Ascending aorta (tissue), 2 donors: ENCODE measurements around the gene SERPINB4. TPM values are rescaled to one million over a fixed set of nuclear protein-coding genes. Genes with fewer than 3 reads are reported as not detected.
"Not testable (repeated sequence)": the region's sequence is repeated elsewhere in the genome, so short reads cannot be mapped to it uniquely, and the experiment has no call there.

Source experiments
- DNase-seq, 2 donors: peaks; one replicate each; pipeline ENCODE4 v3.0.0-alpha.2; 2019; ENCODE audit warnings: low spot score in 2 of 2
- H3K27ac ChIP-seq, 2 donors: fragments of 200-600 bp; sonication (generic); one replicate each; pipeline ENCODE4 v1.5.1; 2016 to 2017; ENCODE audit warnings: mild to moderate bottlenecking in 1 of 2
- H3K27me3 ChIP-seq: fragments of 200-600 bp; sonication (generic); one replicate; pipeline ENCODE4 v1.5.1; 2017
- H3K36me3 ChIP-seq, 2 donors: fragments of 200-600 bp; sonication (generic); one replicate each; pipeline ENCODE4 v1.5.1; 2016
- H3K4me1 ChIP-seq, 2 donors: fragments of 200-600 bp; sonication (generic); one replicate each; pipeline ENCODE4 v1.5.1; 2016 to 2017; ENCODE audit warnings: mild to moderate bottlenecking in 1 of 2
- H3K4me3 ChIP-seq, 2 donors: fragments of 200-600 bp; sonication (generic); one replicate each; pipeline ENCODE4 v1.5.1; 2016 to 2017; ENCODE audit warnings: mild to moderate bottlenecking in 1 of 2
- H3K9me3 ChIP-seq, 2 donors: fragments of 200-600 bp; sonication (generic); one replicate each; pipeline ENCODE4 v1.5.1; 2016
- CTCF ChIP-seq, 3 experiments: fragments of 200-600 bp in 2 of 3; fragments of 450-650 bp in 1 of 3; sonication (generic) in 2 of 3; IDR thresholded peaks; one replicate each; pipeline ENCODE4 v1.5.1; 2016 to 2019; ENCODE audit warnings: antibody characterized with exemption in 3 of 3, mild to moderate bottlenecking in 1 of 3, moderate library complexity in 1 of 3
- intact Hi-C: fragments of 100-400 bp; cut with DNase I; formaldehyde crosslinking; loops from one replicate; pipeline ENCODE4 v1.15.1; 2023
- total RNA-seq: library from RNA; depleted of rRNA; stranded (reverse); fragments of >200 nt; gene quantifications from one replicate; pipeline ENCODE4 v1.1.0, GENCODE V29; 2016

The SERPINB4 gene
- total RNA-seq, 1 donor from 2014 or later, result not detected

DNA sequence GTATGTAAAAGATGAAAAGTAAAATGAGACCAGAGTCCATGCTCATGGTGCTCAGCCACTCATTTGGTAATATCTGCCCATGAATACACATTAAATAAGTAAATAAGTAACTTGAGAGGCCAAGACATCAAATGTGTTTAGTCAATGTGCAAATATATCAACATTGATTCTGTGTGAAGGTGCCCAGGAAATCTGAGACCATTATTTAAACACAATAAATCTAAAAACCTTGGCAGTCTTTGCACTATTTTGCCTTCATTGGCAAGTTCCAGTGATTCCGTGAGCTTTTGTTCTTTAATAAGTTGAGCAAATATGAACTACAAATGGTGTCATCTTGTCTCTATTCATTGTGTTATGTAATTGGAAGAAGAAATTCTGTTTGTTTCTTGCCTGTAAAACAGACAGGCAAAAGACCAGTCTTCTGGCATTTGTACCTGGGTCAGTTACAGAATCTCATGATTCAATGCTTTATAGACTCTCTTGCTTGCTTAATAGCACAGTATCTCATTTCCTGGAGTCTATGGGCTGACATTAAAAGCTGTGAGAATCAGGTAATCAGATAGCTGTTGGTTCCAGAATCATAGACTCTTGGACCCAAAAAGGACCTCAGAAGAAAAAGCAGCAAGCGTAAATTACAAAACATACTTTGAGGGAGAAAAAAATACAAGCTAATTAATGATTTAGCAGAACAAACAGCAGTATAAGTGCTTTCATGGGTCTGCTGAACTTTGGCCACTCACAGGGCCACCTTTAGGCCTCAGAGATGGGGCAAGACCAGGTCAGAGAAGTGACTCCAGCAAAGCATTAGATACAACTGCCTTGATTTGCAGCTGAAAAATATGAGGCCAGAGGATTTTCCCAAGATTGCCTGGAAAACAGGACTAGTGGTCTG lies 37.6 kb upstream of the SERPINB4 start:
- no peaks in the 10 kb centered on the region for H3K27me3 ChIP-seq
- H3K4me3 ChIP-seq, result no peak overlapping the region
- DNase-seq, result no peak
- H3K36me3 ChIP-seq, result no peaks in the 10 kb centered on the region
- H3K4me1 ChIP-seq, result no peaks in the 10 kb centered on the region
- intact Hi-C loops, result no loop called here
- H3K27ac ChIP-seq, result no peak overlapping the region
- H3K9me3 ChIP-seq, result no peaks in the 10 kb centered on the region
- TF ChIP-seq CTCF (IDR thresholded peaks at IDR 0.05), result no peak

DNA sequence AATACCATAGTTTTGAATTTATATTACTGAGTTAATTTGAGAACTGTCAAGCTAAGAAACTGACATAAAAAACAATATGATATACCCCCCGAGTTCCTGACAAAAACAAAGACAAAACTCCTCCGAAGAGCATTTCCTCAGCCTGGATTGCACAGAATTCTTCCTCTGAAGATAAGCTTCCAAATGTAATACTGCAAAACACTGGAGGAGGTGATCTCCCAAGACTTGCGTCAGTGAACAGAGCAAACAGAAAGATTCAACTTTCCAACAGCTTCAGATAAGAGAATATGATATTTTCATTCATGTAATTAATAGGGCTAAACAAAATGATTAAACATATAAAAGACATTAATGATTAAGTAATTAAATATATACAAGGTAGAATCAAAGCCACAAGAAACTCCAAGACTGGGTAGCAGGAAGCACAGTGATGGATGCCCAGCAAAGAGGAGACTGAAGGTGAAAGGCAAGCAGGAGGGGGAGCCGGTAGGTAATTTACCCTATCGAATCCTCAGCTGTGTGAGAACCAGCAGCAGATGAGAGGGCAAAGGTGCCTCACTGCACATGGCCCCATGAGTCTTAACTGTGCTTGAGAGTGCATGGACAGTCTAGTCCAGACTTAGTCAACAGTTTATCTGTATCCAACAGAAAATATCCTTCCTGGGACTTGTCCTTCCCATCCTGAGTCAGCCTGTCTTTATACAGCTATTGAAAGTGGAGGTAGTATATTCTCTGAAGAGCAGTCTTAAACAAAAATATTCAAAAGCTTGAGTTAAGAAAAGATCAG lies 36.0 kb upstream of the SERPINB4 start:
- no peaks in the 10 kb centered on the region for H3K9me3 ChIP-seq
- no peak overlapping the region for H3K4me3 ChIP-seq
- intact Hi-C loops, result no loop called here
- no peak for TF ChIP-seq CTCF (IDR thresholded peaks at IDR 0.05)
- no peak for DNase-seq
- no peaks in the 10 kb centered on the region for H3K4me1 ChIP-seq
- no peaks in the 10 kb centered on the region for H3K27me3 ChIP-seq
- H3K27ac ChIP-seq, result no peak overlapping the region
- no peaks in the 10 kb centered on the region for H3K36me3 ChIP-seq

GRCh38 chr18:63677500-63678225 lies 33.6 kb upstream of the SERPINB4 start:
- DNase-seq, result no peak
- Histone ChIP-seq H3K36me3 (no peaks in the 10 kb centered on the region), H3K4me3 (no peak overlapping the region), H3K27me3 (no peaks in the 10 kb centered on the region), H3K27ac (no peak overlapping the region), H3K9me3 (no peaks in the 10 kb centered on the region), H3K4me1 (no peaks in the 10 kb centered on the region)
- intact Hi-C loops, result no loop called here
- TF ChIP-seq CTCF (IDR thresholded peaks at IDR 0.05), result no peak

DNA sequence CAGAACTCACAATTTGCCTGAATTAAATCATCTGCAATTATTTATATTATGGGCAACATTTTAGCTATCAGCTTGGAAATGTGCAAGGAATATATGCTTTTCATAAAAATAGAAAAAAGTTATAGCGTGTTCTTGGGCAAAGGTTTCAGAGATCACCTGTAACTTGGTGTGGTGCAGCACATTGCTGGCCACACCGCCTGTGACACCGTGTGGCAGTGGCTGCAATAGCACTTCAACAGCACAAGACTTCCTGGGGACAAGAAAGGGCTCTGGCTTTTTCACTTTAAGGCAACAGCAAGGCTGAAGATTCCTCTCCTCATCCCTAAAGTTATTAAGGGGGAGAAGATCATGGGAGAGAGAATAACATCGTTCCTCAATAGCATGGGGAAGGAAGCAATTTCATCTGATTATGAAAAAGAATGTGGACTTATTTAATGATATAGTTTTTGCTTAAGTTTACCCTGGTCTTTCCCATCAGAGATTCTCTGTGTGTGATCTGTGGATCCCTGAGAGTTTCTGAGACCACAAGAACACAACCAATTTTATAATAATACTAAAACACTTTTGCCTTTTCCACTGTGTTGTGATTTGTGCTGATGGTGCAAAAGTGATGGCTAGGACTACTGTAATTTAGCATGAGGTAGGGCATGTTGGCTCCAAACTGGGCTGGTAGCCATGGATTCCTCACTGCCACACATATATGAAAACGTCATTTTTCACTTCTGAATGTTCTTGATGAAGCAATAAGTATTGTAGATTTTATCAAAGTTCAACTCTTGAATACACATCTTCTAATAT lies 32.7 kb upstream of the SERPINB4 start:
- no peak for TF ChIP-seq CTCF (IDR thresholded peaks at IDR 0.05)
- H3K36me3 ChIP-seq, result no peaks in the 10 kb centered on the region
- intact Hi-C loops, result no loop called here

GRCh38 chr18:63664571-63664970 lies 20.5 kb upstream of the SERPINB4 start:
- Histone ChIP-seq H3K27me3 (no peaks in the 10 kb centered on the region), H3K36me3 (no peaks in the 10 kb centered on the region), H3K9me3 (no peaks in the 10 kb centered on the region), H3K27ac (no peak overlapping the region), H3K4me1 (no peaks in the 10 kb centered on the region), H3K4me3 (no peak overlapping the region)
- intact Hi-C loops, result no loop called here
- no peak for DNase-seq
- no peak for TF ChIP-seq CTCF (IDR thresholded peaks at IDR 0.05)

More for the DNA sequence above, 32.7 kb upstream of the SERPINB4 start:
- DNase-seq, result no peak
- H3K4me1 ChIP-seq, result no peaks in the 10 kb centered on the region
- no peaks in the 10 kb centered on the region for H3K9me3 ChIP-seq
- H3K4me3 ChIP-seq, result no peak overlapping the region
- H3K27me3 ChIP-seq, result no peaks in the 10 kb centered on the region
- H3K27ac ChIP-seq, result no peak overlapping the region

DNA sequence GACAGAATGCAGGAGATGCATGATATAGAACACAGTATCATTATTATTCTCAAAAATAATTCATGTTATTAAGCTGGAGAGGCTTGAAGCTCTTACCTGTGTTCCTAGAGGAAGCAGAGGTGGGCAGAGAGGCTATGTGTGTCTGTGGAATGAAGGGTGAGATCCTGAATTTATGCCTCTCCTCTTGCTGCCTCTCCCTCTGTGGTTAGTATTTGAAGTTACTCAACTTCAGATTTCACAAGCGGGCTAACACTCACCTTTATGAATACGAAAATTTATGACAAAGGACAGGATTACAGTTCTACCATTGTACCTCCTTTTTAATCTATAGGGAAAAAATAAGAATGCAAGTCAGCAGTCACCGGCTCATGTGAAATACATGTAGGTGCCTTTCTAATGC lies 17.7 kb upstream of the SERPINB4 start, which contains the start of gene SERPINB3:
TSS of gene SERPINB3 (minus strand) at position 144 of the 400 bp plus-strand sequence. CDS start 677 bp downstream, outside the sequence.
- H3K9me3 ChIP-seq, H3K27ac ChIP-seq, H3K36me3 ChIP-seq, intact Hi-C loops, H3K4me3 ChIP-seq, DNase-seq, H3K27me3 ChIP-seq, H3K4me1 ChIP-seq: not testable (repeated sequence)

GRCh38 chr18:63658920-63659319 lies 14.9 kb upstream of the SERPINB4 start:
- intact Hi-C loops, H3K4me3 ChIP-seq, H3K27me3 ChIP-seq: not testable (repeated sequence)

More at GRCh38 chr18:63658920-63659319, 14.9 kb upstream of the SERPINB4 start:
- H3K27ac ChIP-seq, H3K9me3 ChIP-seq, DNase-seq, H3K4me1 ChIP-seq, H3K36me3 ChIP-seq: not testable (repeated sequence)
